ENCODE measurements around the gene NPC1L1.

GRCh38 chr7:44540592-44541027 is 520 bp downstream of the NPC1L1 start:
- TF ChIP-seq EZH2 (IDR thresholded peaks at IDR 0.05; ENCODE audit: borderline replicate concordance, low read length) (no peak), CTCF (IDR thresholded peaks at IDR 0.05; ENCODE audit: low read length) (no peak)

All from OCI-LY1 (cell line).